Adipose tissue (tissue), 3 donors: ENCODE results near the gene ALDH16A1. TPM values are rescaled to one million over a fixed set of nuclear protein-coding genes. Genes with fewer than 3 reads are reported as not detected.

Experiments used
- H3K27ac ChIP-seq: one replicate; pipeline ENCODE4 v1.5.1; 2013; ENCODE audit warnings: low read depth, low read length
- WGBS, 3 donors: extraction: QIAGEN DNeasy Blood & Tissue Kit; methylation state at CpG; one replicate each; pipeline ENCODE4 v1.1.7; 2013; 5-methylcytosine and 5-hydroxymethylcytosine counted together
- polyA plus RNA-seq, 3 donors: library from polyadenylated mRNA; stranded (reverse); fragments of 200-250 nt; gene quantifications; one replicate each; pipeline ENCODE4 v1.2.3, GENCODE V29; 2013
- donor health status: healthy with polysubstance abuse.
- donor health status: Bipolar disorder and iron deficiency.
- donor health status: healthy.

The ALDH16A1 gene
- polyA plus RNA-seq: 10 to 100 TPM; 24.1 to 31.4 (median 29.5) TPM

DNA sequence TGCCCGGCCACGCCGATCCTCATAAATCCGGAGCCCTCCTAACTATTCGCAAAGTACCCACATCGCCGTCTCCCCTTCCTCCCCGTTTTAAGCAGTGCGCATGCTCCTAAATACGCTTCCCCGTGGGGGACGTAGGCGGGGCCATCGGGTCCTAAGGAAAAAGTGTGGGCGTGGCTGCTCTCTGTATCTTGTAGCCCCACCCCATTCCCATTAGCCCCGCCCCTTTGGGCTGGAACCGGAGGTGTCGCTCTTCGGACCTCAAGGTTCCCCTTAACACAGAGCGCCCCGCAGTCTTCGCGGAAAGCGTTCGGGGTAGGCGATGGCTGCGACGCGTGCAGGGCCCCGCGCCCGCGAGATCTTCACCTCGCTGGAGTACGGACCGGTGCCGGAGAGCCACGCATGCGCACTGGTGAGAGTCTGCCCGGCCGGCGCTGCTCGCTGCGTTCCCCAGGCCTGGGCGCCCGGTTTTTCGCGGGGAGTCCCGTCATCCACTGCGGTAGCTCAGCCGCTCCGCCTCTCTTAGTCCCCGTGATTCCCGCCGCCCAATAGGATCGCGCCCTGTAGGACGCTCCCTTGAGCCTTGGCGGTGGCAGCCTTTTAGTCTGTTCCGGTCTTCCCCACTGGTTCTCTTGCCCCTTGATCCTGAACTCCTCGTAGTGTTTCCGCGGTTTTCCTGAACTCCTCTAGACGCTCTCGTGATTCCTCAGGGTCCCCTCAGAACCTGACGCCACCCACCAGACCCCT, at the start of gene ALDH16A1:
Gene ALDH16A1, plus strand, starts transcription at position 213 of the 744 bp plus-strand sequence. Its CDS starts 107 bp downstream, at position 320.
- H3K27ac ChIP-seq: peak within 1 kb of the TSS; percentile 71
- 0% methylated on average over 64 to 66 of the region's 66 CpGs for WGBS, 3 donors

DNA sequence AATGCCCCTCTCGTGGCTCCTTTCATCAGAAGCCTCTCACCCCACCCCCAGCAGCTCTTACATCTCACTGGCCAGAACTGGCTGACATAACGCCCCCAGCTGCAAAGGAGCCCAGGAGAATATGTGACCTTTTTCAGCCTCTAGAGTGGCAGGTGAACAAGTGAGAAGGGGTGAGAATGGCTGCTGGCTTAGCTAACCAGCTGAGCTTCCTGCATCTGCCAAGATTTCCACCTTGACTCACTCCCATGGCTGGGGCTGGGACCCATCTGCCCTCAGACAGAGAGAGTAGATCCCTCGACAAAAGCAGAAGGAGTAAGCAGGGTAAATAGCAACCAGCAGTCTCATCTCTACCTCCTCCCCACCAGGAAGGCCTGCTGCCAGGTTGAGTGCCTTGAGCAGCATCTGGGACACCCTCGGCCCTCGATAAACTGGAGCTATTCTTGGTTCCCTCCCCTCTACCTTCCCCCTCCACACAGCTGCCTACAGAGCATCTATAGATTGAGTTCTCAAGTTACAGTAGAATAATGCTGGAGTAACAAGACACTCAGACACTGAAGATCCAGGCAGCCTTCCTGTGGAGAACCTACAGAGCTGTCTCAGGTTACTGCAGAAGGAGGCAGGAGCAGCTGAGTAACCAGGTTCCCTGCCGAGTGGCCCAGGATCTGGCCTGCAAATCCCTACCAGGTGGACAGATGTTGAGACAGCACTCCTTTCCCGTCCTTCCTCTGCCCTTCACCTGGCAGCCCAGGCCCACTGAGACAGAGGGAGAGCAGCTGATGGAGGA, 49.4 kb upstream of the ALDH16A1 start:
- H3K27ac ChIP-seq: no peak overlapping the region
- 45 to 64% (median 63%) methylated on average over 7 of the region's 7 CpGs for WGBS, 3 donors

- no peak overlapping the region for H3K27ac ChIP-seq
- 55 to 76% (median 66%) methylated on average over 7 of the region's 7 CpGs for WGBS, 3 donors
Observed at GRCh38 chr19:49407079-49407478, 45.9 kb upstream of the ALDH16A1 start.

DNA sequence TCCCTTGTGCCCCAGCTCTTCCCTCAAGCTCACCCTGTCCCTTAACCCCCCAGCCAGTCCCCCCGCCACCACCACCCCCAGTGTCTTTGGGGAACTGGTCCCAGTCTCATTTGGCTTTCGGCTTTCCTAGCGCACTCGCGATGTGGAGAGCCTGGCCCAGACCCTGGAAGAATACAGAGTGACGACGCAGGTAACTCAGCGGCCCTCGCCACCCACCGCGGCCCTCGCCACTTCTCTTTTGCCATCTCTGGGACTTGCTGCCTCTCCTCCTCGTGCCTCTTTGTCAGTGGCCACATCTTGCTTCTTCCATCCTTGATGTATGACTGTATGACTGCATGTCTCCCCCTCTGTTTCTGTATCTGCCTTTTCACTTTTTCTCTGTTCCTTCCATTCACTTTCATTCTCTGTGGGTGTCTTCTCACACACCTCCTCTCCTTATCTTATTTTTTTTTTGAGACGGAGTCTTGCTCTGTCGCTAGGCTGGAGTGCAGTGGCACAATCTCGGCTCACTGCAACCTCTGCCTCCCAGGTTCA, 45.5 kb upstream of the ALDH16A1 start:
- WGBS, 3 donors: 84 to 88% (median 88%) methylated on average over 16 of the region's 16 CpGs
- H3K27ac ChIP-seq: no peak overlapping the region

- H3K27ac ChIP-seq: no peak overlapping the region
- WGBS, 3 donors: 81 to 87% (median 82%) methylated on average over 8 of the region's 8 CpGs
Observed at GRCh38 chr19:49408816-49409440, 44.1 kb upstream of the ALDH16A1 start.

DNA sequence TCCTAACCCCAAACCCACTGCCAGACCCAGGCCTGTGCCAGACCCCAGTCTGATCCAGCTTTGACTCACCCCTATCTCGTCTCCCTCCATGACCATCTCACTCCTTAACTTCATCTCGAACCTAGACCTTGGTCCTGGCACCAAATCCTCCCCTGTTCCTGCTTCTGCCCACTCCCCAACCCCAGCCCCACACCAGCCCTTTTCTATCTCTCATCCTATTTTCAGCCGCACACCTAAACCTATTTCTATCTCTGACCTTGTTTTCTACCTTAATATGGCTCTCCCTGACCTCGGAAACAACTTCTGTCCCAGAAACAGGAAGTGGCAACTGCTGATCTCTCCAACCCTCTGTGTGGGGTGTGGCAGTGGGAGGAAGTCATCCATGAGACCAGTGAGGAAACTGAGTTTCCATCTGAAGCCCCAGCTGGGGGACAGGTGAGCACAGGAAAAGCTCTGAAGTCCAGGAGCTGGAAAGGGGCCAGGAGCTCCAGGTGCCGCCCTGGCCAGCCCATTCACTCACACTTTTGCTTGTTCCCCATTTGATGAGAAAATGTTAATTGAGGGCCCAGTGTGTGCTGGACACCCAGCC, 43.5 kb upstream of the ALDH16A1 start:
- 67 to 75% (median 68%) methylated on average over 5 of the region's 5 CpGs for whole genome bisulfite sequencing, 3 donors
- no peak overlapping the region for H3K27ac ChIP-seq

DNA sequence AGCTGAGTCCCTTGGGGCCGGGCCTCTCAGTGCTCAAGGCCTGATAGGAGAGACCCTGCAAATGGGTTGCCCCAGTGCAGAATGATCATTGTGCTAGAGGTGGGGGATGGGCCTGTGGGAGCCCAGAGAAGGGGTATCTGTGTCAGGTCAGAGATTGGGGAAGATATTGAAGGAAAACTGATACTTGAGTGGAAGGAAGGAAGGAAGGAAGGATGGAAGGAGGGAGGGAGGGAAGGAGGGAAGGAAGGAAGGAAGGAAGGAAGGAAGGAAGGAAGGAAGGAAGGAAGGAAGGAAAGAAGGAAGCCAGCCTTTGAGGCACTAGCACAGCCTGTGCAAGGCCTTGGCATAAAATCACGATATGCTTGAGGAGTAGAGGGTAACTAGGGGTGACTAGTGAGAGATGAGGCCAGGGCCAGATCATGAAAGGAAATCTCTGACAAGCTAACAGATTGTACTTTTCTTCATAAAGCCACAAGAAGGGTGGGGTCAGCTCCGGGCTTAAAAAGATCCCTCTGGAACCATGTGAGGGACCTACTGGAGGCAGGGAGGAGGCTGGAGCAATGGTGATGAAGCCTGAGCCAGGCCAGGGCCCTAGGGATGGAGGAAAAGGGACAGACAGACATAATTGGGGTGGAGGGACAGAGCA, 41.2 kb upstream of the ALDH16A1 start:
- H3K27ac ChIP-seq: no peak overlapping the region
- 67 to 77% (median 73%) methylated on average over 3 of the region's 3 CpGs for WGBS, 3 donors

DNA sequence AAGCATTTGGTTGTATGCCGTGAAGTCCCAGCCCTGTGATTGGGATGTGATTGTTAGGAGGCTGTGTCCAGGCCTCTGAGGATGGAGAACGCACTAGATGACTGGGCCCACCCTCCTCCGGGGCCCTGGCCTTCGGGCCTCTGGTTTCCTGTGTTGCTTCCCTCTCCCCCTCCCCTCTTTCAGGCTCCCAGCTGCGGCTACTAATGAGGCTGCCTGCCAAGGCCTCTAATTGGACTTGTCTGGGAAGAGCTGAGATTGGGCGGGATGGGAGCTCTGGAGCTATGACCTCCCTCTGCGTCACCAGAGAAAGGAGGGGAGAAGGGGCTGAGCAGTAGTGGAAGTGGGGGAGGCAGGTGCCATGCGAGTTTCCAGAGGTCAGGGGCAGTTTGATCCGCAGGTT, 39.7 kb upstream of the ALDH16A1 start:
- 63 to 70% (median 65%) methylated on average over 9 of the region's 9 CpGs for WGBS, 3 donors
- H3K27ac ChIP-seq: no peak overlapping the region

- 73 to 88% (median 83%) methylated on average over 3 of the region's 3 CpGs for WGBS, 3 donors
- H3K27ac ChIP-seq: no peak overlapping the region
Observed at GRCh38 chr19:49414256-49414655, 38.8 kb upstream of the ALDH16A1 start.

DNA sequence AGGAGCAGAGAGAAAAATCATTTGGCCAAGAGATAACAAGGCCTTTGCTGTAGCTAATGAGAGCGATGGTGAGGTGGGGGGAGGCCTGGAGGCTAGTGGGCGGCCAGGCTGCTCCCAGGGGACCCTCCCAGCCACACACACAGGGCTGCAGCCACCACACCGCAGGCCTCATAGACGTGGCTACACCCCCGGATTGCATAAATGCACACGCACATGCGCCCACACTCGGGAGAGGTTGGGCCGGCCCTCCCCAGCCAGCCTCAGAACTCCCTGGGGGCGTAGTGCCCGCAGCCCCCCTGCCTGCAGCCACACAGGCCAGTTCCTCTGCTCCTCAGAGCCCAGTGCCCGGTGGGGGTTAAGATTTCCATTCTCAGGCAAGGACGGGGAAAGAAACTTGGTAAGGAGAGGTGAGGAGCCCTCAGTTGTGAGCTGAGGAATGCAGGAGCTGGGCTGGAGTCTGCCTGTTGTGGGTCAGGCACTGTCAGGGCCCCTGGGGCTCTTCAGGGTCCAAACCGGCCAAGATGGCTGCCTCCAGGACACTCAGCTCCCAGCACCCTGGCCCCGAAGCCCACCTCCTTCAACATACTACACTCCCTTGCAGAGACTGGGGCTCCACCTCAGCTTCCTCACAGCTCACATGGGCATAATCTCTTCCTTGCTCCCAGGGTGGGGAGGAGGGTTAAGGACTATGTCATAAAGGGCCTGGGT, 37.8 kb upstream of the ALDH16A1 start:
- 45 to 72% (median 49%) methylated on average over 15 of the region's 15 CpGs for whole genome bisulfite sequencing, 3 donors
- H3K27ac ChIP-seq: no peak overlapping the region

DNA sequence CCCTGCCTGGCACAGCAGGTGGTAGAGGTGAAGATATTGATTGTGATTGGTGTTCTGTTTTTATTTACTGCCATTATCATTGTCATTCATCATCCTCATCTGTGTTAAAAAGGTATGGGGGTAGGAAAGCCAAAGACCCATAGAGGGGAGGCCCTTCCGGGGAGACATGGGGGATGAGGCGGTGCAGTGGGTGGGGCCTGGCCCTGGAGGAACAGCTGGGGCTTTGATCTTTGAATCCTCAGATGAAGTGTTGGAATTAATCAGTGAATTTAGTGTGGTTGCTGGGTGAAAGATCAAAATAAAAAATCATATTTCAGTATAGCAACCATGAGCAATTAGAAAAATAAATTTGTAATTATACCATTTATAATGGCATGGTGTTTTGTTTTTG, 37.2 kb upstream of the ALDH16A1 start:
- 78 to 92% (median 90%) methylated on average over 2 of the region's 2 CpGs for WGBS, 3 donors
- no peak overlapping the region for H3K27ac ChIP-seq

DNA sequence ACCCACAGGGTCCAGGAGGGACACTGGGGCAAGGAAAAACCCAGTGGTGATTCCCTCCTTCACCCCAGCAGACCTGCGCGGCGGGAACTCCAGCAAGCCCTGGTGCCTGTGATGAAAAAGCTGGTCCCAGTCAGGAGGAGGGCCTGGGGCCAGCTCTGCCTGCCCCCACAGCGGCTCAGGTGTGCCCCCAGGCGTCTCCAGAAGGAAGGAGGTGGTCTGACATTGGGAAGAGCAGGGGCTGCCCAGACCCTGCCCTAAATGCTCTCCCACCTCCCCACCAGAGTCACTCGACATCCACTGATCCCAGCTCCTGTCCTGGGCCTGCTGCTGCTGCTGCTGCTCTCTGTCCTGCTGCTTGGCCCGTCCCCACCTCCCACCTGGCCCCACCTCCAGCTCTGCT, 35.9 kb upstream of the ALDH16A1 start:
- no peak overlapping the region for H3K27ac ChIP-seq
- 65 to 73% (median 71%) methylated on average over 5 to 7 of the region's 7 CpGs for WGBS, 3 donors

DNA sequence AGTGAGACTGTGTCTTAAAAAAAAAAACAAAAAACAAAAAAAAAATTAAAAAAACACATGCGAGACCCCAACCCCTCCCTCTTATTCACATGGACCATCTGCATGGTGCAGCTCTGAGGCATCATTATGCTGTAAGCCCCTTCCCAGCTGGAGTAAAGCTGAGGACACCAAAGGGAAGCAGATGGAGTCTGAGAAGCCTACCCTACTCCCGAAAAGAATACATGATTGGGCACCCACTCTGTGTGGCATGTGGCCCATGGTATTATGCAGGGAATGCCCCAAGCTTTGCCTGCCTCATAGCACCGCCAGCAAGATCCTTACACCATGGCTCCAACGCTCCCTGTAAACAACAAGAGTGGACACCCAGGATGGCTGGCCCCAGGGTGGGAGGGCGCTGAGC, 34.5 kb upstream of the ALDH16A1 start:
- WGBS, 3 donors: 80 to 86% (median 81%) methylated on average over 5 of the region's 5 CpGs
- no peak overlapping the region for H3K27ac ChIP-seq

GRCh38 chr19:49419173-49419572, 33.9 kb upstream of the ALDH16A1 start:
- WGBS, 3 donors: 74 to 87% (median 84%) methylated on average over 2 of the region's 2 CpGs
- no peak overlapping the region for H3K27ac ChIP-seq

DNA sequence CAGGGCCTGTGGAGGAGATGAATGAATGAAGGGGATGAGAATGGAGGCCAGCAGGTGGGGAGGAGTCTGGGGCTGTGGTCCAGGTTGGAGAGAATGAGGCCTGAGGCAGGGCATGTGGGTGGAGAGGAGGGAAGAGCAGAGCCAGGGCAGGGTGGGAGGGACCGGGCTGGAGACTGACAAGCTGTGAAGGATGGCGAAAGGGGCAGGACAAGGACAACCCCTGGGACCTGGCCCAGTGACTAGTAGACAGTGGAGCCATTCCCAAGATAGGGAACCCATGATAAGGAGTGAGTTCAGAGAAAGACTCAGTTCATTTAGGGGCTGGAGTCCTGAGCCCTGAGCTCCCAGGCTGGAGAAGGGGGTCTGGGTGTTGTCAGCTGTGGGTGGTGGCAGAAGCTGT, 32.8 kb upstream of the ALDH16A1 start:
- 75 to 83% (median 75%) methylated on average over 2 of the region's 2 CpGs for WGBS, 3 donors
- H3K27ac ChIP-seq: no peak overlapping the region

GRCh38 chr19:49421039-49421877, 31.8 kb upstream of the ALDH16A1 start:
- whole genome bisulfite sequencing, 3 donors: 5 to 9% (median 8%) methylated on average over 48 of the region's 48 CpGs
- H3K27ac ChIP-seq: no peak overlapping the region

DNA sequence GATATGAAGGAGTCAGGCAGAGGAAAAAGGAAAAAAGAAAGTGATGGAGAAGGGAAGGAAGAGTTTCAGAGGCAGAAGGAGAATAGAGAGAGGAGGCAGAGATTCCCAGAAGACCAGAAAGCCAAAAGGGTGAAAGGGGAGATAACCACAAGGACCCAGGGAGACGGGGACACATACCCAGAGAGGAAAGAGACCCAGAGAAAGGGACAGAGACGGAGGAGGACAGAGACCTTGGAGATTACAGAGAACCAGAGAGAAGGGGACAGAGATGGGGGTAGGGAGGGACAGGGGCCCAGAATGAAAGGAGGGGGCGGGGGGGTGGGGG, 31.2 kb upstream of the ALDH16A1 start:
- WGBS, 3 donors: 15 to 26% (median 25%) methylated on average over 3 of the region's 3 CpGs
- H3K27ac ChIP-seq: no peak overlapping the region
